Spleen (tissue), 11 donors: ENCODE measurements around the gene RBM8A. TPM values are rescaled to one million over a fixed set of nuclear protein-coding genes. Genes with fewer than 3 reads are reported as not detected.
"Not testable (repeated sequence)": the region's sequence is repeated elsewhere in the genome, so short reads cannot be mapped to it uniquely, and the experiment has no call there.

Experiments used
- DNase-seq: peaks from one replicate; pipeline ENCODE4 v3.0.0-alpha.2; 2020
- H3K27ac ChIP-seq, 8 donors: fragments of 200-600 bp; sonication (generic) in 7 of 8; 1 replicate in 4 of 8; 2 replicates in 4 of 8; pipeline versions ENCODE4 v1.5.0 to v1.8.0; 2016 to 2021; ENCODE audit warnings: inconsistent platforms in 4 of 8, mild to moderate bottlenecking in 4 of 8, moderate library complexity in 1 of 8
- H3K27me3 ChIP-seq, 7 donors: fragments of 200-600 bp; sonication (generic) in 6 of 7; replicated peaks in 1 of 7; 1 replicate in 4 of 7; 2 replicates in 3 of 7; pipeline versions ENCODE4 v1.5.0 to v1.8.0; 2016 to 2021; ENCODE audit warnings: inconsistent platforms in 3 of 7, mild to moderate bottlenecking in 1 of 7
- H3K36me3 ChIP-seq, 6 donors: fragments of 200-600 bp; sonication (generic) in 5 of 6; 1 replicate in 4 of 6; 2 replicates in 2 of 6; pipeline versions ENCODE4 v1.5.0 to v1.8.0; 2016 to 2021; ENCODE audit warnings: inconsistent platforms in 2 of 6
- H3K4me1 ChIP-seq, 6 donors: fragments of 200-600 bp; sonication (generic) in 5 of 6; 1 replicate in 3 of 6; 2 replicates in 3 of 6; pipeline versions ENCODE4 v1.5.0 to v1.8.0; 2016 to 2021; ENCODE audit warnings: inconsistent platforms in 3 of 6
- H3K4me3 ChIP-seq, 8 donors: fragments of 200-600 bp; sonication (generic) in 7 of 8; 1 replicate in 4 of 8; 2 replicates in 4 of 8; pipeline versions ENCODE4 v1.5.0 to v1.8.0; 2016 to 2021; ENCODE audit warnings: inconsistent platforms in 4 of 8, mild to moderate bottlenecking in 4 of 8, moderate library complexity in 2 of 8
- H3K9me3 ChIP-seq, 8 donors: fragments of 200-600 bp; sonication (generic) in 7 of 8; 1 replicate in 4 of 8; 2 replicates in 4 of 8; pipeline versions ENCODE4 v1.5.0 to v1.8.0; 2016 to 2021; ENCODE audit warnings: inconsistent platforms in 4 of 8
- POLR2A ChIP-seq, 3 donors: fragments of 450-650 bp; IDR thresholded peaks; one replicate each; pipeline ENCODE4 v1.5.1; 2017; ENCODE audit warnings: antibody characterized with exemption in 3 of 3, mild to moderate bottlenecking in 1 of 3
- POLR2AphosphoS5 ChIP-seq, 3 donors: sonication (generic); formaldehyde crosslinking; IDR thresholded peaks; one replicate each; pipeline ENCODE4 v1.5.1; 2017; ENCODE audit warnings: antibody characterized with exemption in 3 of 3
- WGBS, 5 donors: extraction: QIAGEN DNeasy Blood & Tissue Kit in 3 of 5; methylation state at CpG; one replicate each; pipeline versions ENCODE4 v1.1.5 to v1.1.7; 2013 to 2018; 5-methylcytosine and 5-hydroxymethylcytosine counted together
- intact Hi-C: fragments of 100-400 bp; cut with DNase I; formaldehyde crosslinking; loops from one replicate; pipeline ENCODE4 v1.15.0; 2023; ENCODE audit warnings: low total_unique reads
- polyA plus RNA-seq, 3 donors: library from polyadenylated mRNA; stranded (reverse); fragments of 200-250 nt; gene quantifications; one replicate each; pipeline ENCODE4 v1.2.1, GENCODE V29; 2013
- total RNA-seq, 7 donors: library from RNA; depleted of rRNA in 3 of 7; stranded (reverse); fragments of >200 nt in 3 of 7; fragmentation: NEBNext Ultra II Directional in 4 of 7; extraction: Animal tissue kit (Norgen Biotek cat#: 25700) in 4 of 7; gene quantifications; one replicate each; pipeline versions ENCODE4 v1.1.0 to v1.2.1, GENCODE V29; 2016 to 2021
- TF ChIP-seq, protein P1 (sequence below), 11 experiments: fragments of 200-600 bp in 7 of 11; fragments of 450-650 bp in 4 of 11; sonication (generic) in 4 of 11; IDR thresholded peaks in 8 of 11; conservative IDR thresholded peaks in 3 of 11; 1 replicate in 7 of 11; 2 replicates in 4 of 11; pipeline versions ENCODE4 v1.4.0 to v1.8.0; 2016 to 2021; ENCODE audit warnings: antibody characterized with exemption in 11 of 11, inconsistent platforms in 4 of 11, mild to moderate bottlenecking in 1 of 11
- donor health status: healthy with polysubstance abuse.
- donor health status: DM: no; HTN: no; CAD: no; lungs with moderate emphysema.
- donor health status: DM: no; HTN: no; CAD: no.
- donor health status: Bipolar disorder and iron deficiency.
- donor health status: healthy.
- donor health status: DM: no; HTN: no; CAD: no.
- donor health status: DM: yes; HTN: yes; CAD: no.

Gene RBM8A
- total and polyA plus RNA-seq, 10 donors: 87.0 to 187 (median 118) TPM

DNA sequence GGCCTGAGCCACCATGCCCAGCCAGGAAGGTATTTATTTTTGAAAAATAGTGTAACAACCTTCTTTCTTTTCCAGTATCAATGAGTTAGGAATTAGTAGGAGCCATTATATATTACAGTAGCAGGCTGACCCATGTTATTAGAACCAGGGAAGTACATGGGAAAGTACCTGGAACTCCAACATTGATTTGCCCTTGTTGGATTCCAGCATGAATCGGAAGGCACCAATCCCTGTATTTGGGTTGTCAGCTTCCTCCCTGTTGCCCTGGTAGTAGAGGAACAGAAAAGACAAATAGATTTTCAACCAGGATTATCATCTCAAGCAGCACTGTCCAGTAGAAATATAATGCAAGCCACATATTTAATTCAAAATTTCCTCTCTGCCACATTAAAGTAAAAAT is 10.2 kb upstream of the RBM8A start:
- H3K27ac ChIP-seq: peak overlapping the region in 4 of 8 donors; percentile 10 to 35 (median 32)
- no peaks in the 10 kb centered on the region for H3K27me3 ChIP-seq
- peaks cover 0 to 25% (median 13%) of the 10 kb centered on the region in 6 donors for H3K4me1 ChIP-seq
- intact Hi-C loops: no loop called here
- TF ChIP-seq, protein P1, sequence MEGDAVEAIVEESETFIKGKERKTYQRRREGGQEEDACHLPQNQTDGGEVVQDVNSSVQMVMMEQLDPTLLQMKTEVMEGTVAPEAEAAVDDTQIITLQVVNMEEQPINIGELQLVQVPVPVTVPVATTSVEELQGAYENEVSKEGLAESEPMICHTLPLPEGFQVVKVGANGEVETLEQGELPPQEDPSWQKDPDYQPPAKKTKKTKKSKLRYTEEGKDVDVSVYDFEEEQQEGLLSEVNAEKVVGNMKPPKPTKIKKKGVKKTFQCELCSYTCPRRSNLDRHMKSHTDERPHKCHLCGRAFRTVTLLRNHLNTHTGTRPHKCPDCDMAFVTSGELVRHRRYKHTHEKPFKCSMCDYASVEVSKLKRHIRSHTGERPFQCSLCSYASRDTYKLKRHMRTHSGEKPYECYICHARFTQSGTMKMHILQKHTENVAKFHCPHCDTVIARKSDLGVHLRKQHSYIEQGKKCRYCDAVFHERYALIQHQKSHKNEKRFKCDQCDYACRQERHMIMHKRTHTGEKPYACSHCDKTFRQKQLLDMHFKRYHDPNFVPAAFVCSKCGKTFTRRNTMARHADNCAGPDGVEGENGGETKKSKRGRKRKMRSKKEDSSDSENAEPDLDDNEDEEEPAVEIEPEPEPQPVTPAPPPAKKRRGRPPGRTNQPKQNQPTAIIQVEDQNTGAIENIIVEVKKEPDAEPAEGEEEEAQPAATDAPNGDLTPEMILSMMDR (IDR thresholded peaks at IDR 0.05 in 8 of 11, conservative IDR thresholded peaks at IDR 0.05 in 3 of 11): no peak
- TF ChIP-seq POLR2A (IDR thresholded peaks at IDR 0.05): no peak
- no peak for TF ChIP-seq POLR2AphosphoS5 (IDR thresholded peaks at IDR 0.05)
- WGBS, 5 donors: 62 to 95% (median 69%) methylated on average over 1 of the region's 1 CpG
- no peak overlapping the region for H3K4me3 ChIP-seq
- no peaks in the 10 kb centered on the region for H3K9me3 ChIP-seq
- H3K36me3 ChIP-seq: peaks cover 0 to 93% (median 48%) of the 10 kb centered on the region in 6 donors
- no peak for DNase-seq

DNA sequence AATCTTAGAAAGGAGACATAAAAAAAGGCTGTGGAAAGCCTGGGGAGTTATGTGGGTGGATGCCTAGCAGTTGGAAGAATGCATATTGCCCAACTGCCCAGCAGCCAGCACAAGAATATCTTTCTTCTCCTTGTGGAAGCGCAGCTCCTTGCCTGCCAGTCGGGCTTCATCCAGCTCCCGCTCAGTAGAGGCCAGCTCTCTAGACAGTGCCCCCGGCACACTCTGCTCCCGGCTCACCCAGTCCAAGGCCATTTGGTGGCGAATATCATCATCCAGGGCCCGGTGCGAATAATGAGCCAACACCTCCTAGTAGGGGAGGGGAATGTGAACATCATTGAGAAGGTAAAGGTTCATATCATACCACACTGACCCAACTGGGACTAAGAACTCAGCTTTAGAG is 9.0 kb upstream of the RBM8A start:
- intact Hi-C loops: no loop called here
- no peak for DNase-seq
- TF ChIP-seq, protein P1 (IDR thresholded peaks at IDR 0.05 in 8 of 11, conservative IDR thresholded peaks at IDR 0.05 in 3 of 11): no peak
- TF ChIP-seq POLR2A (IDR thresholded peaks at IDR 0.05) (no peak), POLR2AphosphoS5 (IDR thresholded peaks at IDR 0.05) (no peak)
- H3K9me3 ChIP-seq: no peaks in the 10 kb centered on the region
- peak overlapping the region in 1 of 8 donors; percentile 11 for H3K27ac ChIP-seq
- H3K27me3 ChIP-seq: no peaks in the 10 kb centered on the region
- no peak overlapping the region for H3K4me3 ChIP-seq
- peaks cover 0 to 81% (median 42%) of the 10 kb centered on the region in 6 donors for H3K36me3 ChIP-seq
- peaks cover 0 to 34% (median 19%) of the 10 kb centered on the region in 6 donors for H3K4me1 ChIP-seq
- WGBS, 5 donors: 82 to 98% (median 93%) methylated on average over 8 of the region's 8 CpGs

DNA sequence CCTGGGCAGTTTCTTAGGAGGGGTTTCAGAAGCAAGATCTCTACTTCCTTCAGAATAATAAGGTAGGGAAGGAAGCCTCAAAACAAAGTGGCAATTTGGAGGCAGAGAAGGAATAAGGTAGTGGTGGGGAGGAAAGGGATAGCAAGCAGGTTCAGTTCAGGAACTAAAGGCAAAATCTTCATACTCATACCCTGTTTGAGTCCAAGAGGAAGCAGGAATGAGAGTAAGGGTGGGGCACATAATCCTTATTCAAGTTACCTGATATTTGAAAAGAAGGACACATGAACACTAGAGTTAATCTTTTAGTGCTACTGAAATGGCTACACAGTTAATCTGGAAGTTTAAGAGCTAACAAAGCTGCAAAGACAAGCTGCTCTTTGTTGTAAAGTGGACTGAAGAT is 8.4 kb upstream of the RBM8A start:
- H3K9me3 ChIP-seq: no peaks in the 10 kb centered on the region
- H3K4me3 ChIP-seq: no peak overlapping the region
- intact Hi-C loops: no loop called here
- peaks cover 0 to 75% (median 38%) of the 10 kb centered on the region in 6 donors for H3K36me3 ChIP-seq
- DNase-seq: no peak
- TF ChIP-seq, protein P1 (IDR thresholded peaks at IDR 0.05 in 8 of 11, conservative IDR thresholded peaks at IDR 0.05 in 3 of 11): no peak
- no peak for TF ChIP-seq POLR2A (IDR thresholded peaks at IDR 0.05)
- no peak for TF ChIP-seq POLR2AphosphoS5 (IDR thresholded peaks at IDR 0.05)
- H3K27ac ChIP-seq: no peak overlapping the region
- H3K27me3 ChIP-seq: no peaks in the 10 kb centered on the region
- H3K4me1 ChIP-seq: peaks cover 0 to 34% (median 19%) of the 10 kb centered on the region in 6 donors

DNA sequence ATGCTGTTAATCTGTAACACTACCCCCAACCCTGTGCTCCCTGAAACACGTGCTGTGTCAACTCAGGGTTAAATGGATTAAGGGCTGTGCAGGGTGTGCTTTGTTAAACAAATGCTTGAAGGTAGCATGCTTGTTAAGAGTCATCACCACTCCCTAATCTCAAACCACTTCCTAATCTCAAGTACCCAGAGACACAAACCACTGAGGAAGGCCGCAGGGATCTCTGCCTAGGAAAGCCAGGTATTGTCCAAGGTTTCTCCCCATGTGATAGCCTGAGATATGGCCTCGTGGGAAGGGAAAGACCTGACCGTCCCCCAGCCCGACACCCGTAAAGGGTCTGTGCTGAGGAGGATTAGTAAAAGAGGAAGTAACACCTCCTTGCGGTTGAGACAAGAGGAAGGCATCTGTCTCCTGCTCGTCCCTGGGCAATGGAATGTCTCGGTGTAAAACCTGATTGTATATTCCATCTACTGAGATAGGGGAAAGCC is 5.3 kb upstream of the RBM8A start:
- H3K27me3 ChIP-seq, H3K9me3 ChIP-seq, DNase-seq, intact Hi-C loops: not testable (repeated sequence)
- Histone ChIP-seq H3K4me3 (peak overlapping the region in 1 of 8 donors; percentile 45), H3K36me3 (peaks cover 0 to 50% (median 36%) of the 10 kb centered on the region in 6 donors), H3K4me1 (peaks cover 3 to 47% (median 26%) of the 10 kb centered on the region in 6 donors), H3K27ac (peak overlapping the region in 5 of 8 donors; percentile 33 to 79 (median 60))
- TF ChIP-seq POLR2AphosphoS5 (IDR thresholded peaks at IDR 0.05): peak in 1 of 3 donors; percentile 47
- WGBS, 5 donors: 7 to 19% (median 10%) methylated on average over 9 of the region's 9 CpGs
